Measurements from ENCODE around the gene ATL2. TPM values are rescaled to one million over a fixed set of nuclear protein-coding genes. Genes with fewer than 3 reads are reported as not detected.

Gene ATL2
- total and polyA plus RNA-seq, 2 donors (not counting 3 experiments of a cell fraction or from before 2014, with no cell fraction given): 23.9 to 45.5 TPM

DNA sequence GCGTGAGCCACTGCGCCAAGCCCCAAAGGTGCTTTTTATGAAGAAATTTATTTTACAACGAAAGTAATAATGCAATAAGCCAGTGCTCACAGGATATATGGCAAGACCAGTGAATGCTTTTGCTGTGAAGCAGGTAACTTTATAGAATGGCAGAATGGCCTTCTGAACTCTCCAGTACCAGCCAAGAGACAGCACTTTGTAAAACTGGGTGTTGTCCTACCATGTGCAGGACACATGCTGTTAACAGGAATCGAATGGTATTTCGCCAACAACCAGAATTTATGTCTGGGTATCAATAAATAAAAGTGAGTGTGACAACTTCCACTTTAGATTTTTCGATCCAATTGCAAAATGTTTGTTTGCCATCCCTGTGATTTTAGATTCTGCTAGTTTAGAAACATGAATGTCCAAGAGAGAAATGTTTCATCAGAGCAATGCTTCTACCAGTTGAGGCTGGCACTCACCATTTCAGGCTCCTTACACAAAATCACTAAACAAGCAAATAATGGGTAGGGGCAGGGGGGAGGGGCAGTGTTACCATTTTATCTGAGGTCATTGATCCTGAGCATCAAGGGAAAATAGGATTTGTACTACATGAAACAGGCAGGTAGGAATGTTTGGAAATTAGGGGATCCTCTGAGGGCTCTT, 95.9 kb downstream of the ATL2 start:
- DNase-seq (ENCODE audit: low read depth, low spot score) (no peak), FAIRE-seq (no peak)
- Histone ChIP-seq H3K4me2 (ENCODE audit: insufficient read depth, low read length) (no peak overlapping the region), H3K27ac (ENCODE audit: insufficient read depth, low read depth, low read length) (no peak overlapping the region), H3K9me1 (replicated peaks; ENCODE audit: control insufficient read depth, extremely low read depth, insufficient read depth, low read length) (no peaks in the 10 kb centered on the region), H4K20me1 (replicated peaks; ENCODE audit: control insufficient read depth, extremely low read depth, insufficient read depth, low read length) (no peaks in the 10 kb centered on the region), H3K36me3 (ENCODE audit: control insufficient read depth in 2 of 2, extremely low read depth in 1 of 2, insufficient read depth in 2 of 2, low read length in 2 of 2) (no peaks in the 10 kb centered on the region), H3K4me3 (replicated peaks in 1 of 3; ENCODE audit: insufficient read depth in 1 of 3, low read depth in 1 of 3, low read length in 3 of 3) (no peak overlapping the region), H3K27me3 (ENCODE audit: control insufficient read depth in 2 of 2, insufficient read depth in 2 of 2, low read length in 2 of 2) (peaks cover 0 to 2% of the 10 kb centered on the region in 2 experiments), H2AFZ (ENCODE audit: low read depth, low read length) (no peak overlapping the region), H3K9ac (replicated peaks; ENCODE audit: extremely low read depth, insufficient read depth, low read length) (no peak overlapping the region), H3K4me1 (ENCODE audit: control insufficient read depth, extremely low read depth, insufficient read depth, low read length) (no peaks in the 10 kb centered on the region), H3K9me3 (replicated peaks; ENCODE audit: control insufficient read depth, insufficient read depth, low read length) (no peaks in the 10 kb centered on the region), H3K79me2 (ENCODE audit: control insufficient read depth, insufficient read depth, low read length) (no peaks in the 10 kb centered on the region)
- TF ChIP-seq EZH2 (IDR thresholded peaks at IDR 0.05; ENCODE audit: borderline replicate concordance, low read depth, low read length, severe bottlenecking) (no peak), FOS (IDR thresholded peaks at IDR 0.05; ENCODE audit: borderline replicate concordance, insufficient read depth, low read length) (no peak), GATA2 (IDR thresholded peaks at IDR 0.05; ENCODE audit: insufficient read depth, insufficient read length, low read depth, low read length) (no peak), JUN (IDR thresholded peaks at IDR 0.05; ENCODE audit: borderline replicate concordance, insufficient read depth, insufficient read length, low read depth) (no peak), MYC (IDR thresholded peaks at IDR 0.05; ENCODE audit: low read depth, low read length) (no peak), POLR2A (IDR thresholded peaks at IDR 0.05; ENCODE audit: low read depth, low read length) (no peak)
- TF ChIP-seq, protein P1, sequence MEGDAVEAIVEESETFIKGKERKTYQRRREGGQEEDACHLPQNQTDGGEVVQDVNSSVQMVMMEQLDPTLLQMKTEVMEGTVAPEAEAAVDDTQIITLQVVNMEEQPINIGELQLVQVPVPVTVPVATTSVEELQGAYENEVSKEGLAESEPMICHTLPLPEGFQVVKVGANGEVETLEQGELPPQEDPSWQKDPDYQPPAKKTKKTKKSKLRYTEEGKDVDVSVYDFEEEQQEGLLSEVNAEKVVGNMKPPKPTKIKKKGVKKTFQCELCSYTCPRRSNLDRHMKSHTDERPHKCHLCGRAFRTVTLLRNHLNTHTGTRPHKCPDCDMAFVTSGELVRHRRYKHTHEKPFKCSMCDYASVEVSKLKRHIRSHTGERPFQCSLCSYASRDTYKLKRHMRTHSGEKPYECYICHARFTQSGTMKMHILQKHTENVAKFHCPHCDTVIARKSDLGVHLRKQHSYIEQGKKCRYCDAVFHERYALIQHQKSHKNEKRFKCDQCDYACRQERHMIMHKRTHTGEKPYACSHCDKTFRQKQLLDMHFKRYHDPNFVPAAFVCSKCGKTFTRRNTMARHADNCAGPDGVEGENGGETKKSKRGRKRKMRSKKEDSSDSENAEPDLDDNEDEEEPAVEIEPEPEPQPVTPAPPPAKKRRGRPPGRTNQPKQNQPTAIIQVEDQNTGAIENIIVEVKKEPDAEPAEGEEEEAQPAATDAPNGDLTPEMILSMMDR (IDR thresholded peaks at IDR 0.05; ENCODE audit: extremely low read depth in 1 of 2, insufficient read depth in 1 of 2, low read depth in 1 of 2, low read length in 2 of 2): no peak
- TF ChIP-seq, protein P2, sequence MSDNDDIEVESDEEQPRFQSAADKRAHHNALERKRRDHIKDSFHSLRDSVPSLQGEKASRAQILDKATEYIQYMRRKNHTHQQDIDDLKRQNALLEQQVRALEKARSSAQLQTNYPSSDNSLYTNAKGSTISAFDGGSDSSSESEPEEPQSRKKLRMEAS (IDR thresholded peaks at IDR 0.05; ENCODE audit: insufficient read depth, insufficient read length): no peak
- POLR2A ChIA-PET: no interaction called here
- dilution Hi-C loops (cut with MboI; ENCODE audit: extremely low pct_ligation_motif_present, low sequenced_read_pairs): no loop called here
- CTCF ChIA-PET: no interaction called here
- no TSS peak for BruUV-seq (replicated peaks)
- intact Hi-C loops (cut with micrococcal nuclease): no loop called here
